ENCODE measurements around the gene PPP4R1.

PPP4R1 gene

DNA sequence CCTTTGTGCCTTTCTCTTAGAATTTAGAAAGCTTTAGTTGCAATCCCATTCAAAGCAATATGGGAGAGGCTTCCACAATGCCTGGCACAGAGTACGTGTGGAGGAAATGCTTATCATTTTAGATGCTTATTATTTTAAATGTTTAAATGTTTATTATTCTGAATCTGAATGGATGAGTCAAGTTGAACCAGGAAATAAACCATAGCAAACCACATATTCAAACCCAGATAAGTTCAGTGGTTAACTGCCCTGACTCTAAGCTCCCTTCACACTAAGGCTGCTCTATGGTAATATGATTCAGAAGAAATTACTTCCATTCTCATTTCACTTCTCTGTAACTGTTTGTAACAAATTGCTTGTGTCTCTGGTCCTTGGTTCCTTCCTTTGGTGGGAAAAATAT lies 5.2 kb upstream of the PPP4R1 start:
- Histone ChIP-seq H3K4me2 (ENCODE audit: low read length) (no peak overlapping the region), H3K27ac (no peak overlapping the region), H3K9ac (no peak overlapping the region)

GRCh38 chr18:9619056-9619455 lies 4.7 kb upstream of the PPP4R1 start:
- no peak overlapping the region for H3K27ac ChIP-seq
- no peaks in the 10 kb centered on the region for H3K9me3 ChIP-seq (ENCODE audit: control insufficient read depth, low read length)
- no peaks in the 10 kb centered on the region for H3K79me2 ChIP-seq
- no peak overlapping the region for H3K4me3 ChIP-seq (ENCODE audit: low read depth, low read length)
- H3K36me3 ChIP-seq (ENCODE audit: control insufficient read depth, insufficient read depth, low read length), result no peaks in the 10 kb centered on the region
- TF ChIP-seq, protein P1, sequence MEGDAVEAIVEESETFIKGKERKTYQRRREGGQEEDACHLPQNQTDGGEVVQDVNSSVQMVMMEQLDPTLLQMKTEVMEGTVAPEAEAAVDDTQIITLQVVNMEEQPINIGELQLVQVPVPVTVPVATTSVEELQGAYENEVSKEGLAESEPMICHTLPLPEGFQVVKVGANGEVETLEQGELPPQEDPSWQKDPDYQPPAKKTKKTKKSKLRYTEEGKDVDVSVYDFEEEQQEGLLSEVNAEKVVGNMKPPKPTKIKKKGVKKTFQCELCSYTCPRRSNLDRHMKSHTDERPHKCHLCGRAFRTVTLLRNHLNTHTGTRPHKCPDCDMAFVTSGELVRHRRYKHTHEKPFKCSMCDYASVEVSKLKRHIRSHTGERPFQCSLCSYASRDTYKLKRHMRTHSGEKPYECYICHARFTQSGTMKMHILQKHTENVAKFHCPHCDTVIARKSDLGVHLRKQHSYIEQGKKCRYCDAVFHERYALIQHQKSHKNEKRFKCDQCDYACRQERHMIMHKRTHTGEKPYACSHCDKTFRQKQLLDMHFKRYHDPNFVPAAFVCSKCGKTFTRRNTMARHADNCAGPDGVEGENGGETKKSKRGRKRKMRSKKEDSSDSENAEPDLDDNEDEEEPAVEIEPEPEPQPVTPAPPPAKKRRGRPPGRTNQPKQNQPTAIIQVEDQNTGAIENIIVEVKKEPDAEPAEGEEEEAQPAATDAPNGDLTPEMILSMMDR (IDR thresholded peaks at IDR 0.05), result no peak
- peaks cover 7% of the 10 kb centered on the region for H3K4me1 ChIP-seq
- no peak overlapping the region for H3K9ac ChIP-seq
- H3K27me3 ChIP-seq (ENCODE audit: control insufficient read depth, insufficient read depth, low read length), result no peaks in the 10 kb centered on the region
- H3K4me2 ChIP-seq (ENCODE audit: low read length), result no peak overlapping the region
- H2AFZ ChIP-seq, result peak overlapping the region; percentile 10

More for the DNA sequence above, 5.2 kb upstream of the PPP4R1 start:
- peaks cover 7% of the 10 kb centered on the region for H3K4me1 ChIP-seq
- no peaks in the 10 kb centered on the region for H3K36me3 ChIP-seq (ENCODE audit: control insufficient read depth, insufficient read depth, low read length)
- H3K79me2 ChIP-seq, result no peaks in the 10 kb centered on the region
- TF ChIP-seq, protein P1 (IDR thresholded peaks at IDR 0.05), result no peak
- H3K9me3 ChIP-seq (ENCODE audit: control insufficient read depth, low read length), result no peaks in the 10 kb centered on the region
- H3K27me3 ChIP-seq (ENCODE audit: control insufficient read depth, insufficient read depth, low read length), result no peaks in the 10 kb centered on the region
- H2AFZ ChIP-seq, result no peak overlapping the region
- no peak overlapping the region for H3K4me3 ChIP-seq (ENCODE audit: low read depth, low read length)

DNA sequence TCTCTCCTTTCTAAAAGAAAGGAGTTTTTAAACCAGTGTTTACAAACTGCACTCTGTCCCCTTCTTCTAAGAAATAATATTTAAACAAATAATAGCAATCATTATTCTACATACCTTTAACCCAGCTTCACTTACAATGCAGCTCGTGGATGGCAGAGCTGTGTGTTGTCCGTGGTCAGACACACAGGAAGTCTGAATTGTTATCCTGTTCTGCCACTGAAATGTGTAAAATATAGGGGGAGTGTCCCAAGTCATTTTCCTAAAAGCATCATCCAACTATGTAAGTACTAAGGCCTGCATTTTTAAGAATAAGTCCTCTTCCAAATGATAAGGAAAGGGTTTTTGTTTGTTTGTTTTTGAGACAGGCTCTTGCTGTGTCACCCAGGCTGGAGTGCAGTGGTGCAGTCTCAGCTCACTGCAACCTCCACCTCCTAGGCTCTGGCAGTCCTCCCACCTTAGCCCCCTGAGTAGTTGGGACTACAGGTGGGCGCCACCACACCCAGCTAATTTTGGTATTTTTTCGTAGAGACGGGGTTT lies 2.7 kb upstream of the PPP4R1 start:
- Histone ChIP-seq H3K4me1 (peaks cover 17% of the 10 kb centered on the region), H3K9ac (no peak overlapping the region), H2AFZ (no peak overlapping the region), H3K27ac (no peak overlapping the region), H3K9me3 (ENCODE audit: control insufficient read depth, low read length) (no peaks in the 10 kb centered on the region), H3K4me2 (ENCODE audit: low read length) (no peak overlapping the region), H3K4me3 (ENCODE audit: low read depth, low read length) (no peak overlapping the region), H3K27me3 (ENCODE audit: control insufficient read depth, insufficient read depth, low read length) (no peaks in the 10 kb centered on the region), H3K79me2 (peaks cover 2% of the 10 kb centered on the region), H3K36me3 (ENCODE audit: control insufficient read depth, insufficient read depth, low read length) (no peaks in the 10 kb centered on the region)
- TF ChIP-seq, protein P1 (IDR thresholded peaks at IDR 0.05), result no peak

DNA sequence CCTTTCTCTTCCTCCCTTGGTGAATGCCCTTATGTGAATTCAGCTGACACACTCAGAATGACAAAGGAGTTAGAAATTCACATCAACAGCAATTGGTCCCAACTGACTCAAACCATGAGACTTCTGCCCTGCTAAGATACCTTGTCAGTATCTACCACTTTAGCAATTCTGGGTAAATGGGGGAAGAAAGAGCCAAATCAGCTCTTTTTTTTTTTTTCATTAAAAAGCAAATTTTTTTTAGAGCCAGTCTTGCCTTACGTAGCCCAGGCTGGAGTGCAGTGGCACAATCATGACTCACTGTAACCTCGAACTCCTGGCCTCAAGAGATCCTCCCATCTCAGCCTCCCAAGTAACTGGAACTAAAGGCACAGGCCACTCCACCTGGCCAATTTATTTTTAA lies 1.7 kb upstream of the PPP4R1 start:
- no peak overlapping the region for H3K27ac ChIP-seq
- H3K79me2 ChIP-seq, result peaks cover 12% of the 10 kb centered on the region
- no peaks in the 10 kb centered on the region for H3K36me3 ChIP-seq (ENCODE audit: control insufficient read depth, insufficient read depth, low read length)
- peaks cover 19% of the 10 kb centered on the region for H3K4me1 ChIP-seq
- no peak overlapping the region for H3K9ac ChIP-seq
- no peaks in the 10 kb centered on the region for H3K27me3 ChIP-seq (ENCODE audit: control insufficient read depth, insufficient read depth, low read length)
- no peak overlapping the region for H3K4me3 ChIP-seq (ENCODE audit: low read depth, low read length)
- H2AFZ ChIP-seq, result no peak overlapping the region
- no peak overlapping the region for H3K4me2 ChIP-seq (ENCODE audit: low read length)
- TF ChIP-seq, protein P1 (IDR thresholded peaks at IDR 0.05), result peak; percentile 7
- H3K9me3 ChIP-seq (ENCODE audit: control insufficient read depth, low read length), result no peaks in the 10 kb centered on the region

DNA sequence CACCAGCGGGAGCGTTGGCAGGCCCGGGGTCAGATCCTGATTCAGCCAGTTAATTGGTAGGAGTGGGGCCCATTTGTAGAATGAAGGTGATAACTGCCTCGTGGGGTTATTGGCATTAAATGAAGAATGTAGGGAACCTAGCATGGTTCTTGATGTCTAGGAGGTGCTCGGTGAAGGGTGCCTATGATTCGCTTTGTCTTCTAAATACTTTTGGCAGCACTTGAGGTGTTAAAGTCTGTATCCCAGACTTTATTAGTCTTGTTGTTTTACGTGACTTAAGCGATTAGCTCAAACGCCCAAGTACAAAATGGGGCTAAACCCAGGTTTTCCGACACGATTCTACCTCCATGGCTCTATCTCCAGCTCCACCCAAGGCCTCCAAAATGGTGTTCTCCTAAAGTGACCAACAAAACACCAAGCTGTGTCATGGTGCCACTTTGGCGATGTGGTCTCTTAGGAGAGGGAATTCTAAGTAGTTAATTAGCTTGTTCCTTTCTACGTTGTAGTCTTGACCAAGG lies 980 bp upstream of the PPP4R1 start:
- peak overlapping the region; percentile 44 for H3K9ac ChIP-seq
- peak overlapping the region; percentile 94 for H2AFZ ChIP-seq
- no peaks in the 10 kb centered on the region for H3K27me3 ChIP-seq (ENCODE audit: control insufficient read depth, insufficient read depth, low read length)
- TF ChIP-seq, protein P1 (IDR thresholded peaks at IDR 0.05), result no peak
- H3K79me2 ChIP-seq, result peaks cover 19% of the 10 kb centered on the region
- H3K4me1 ChIP-seq, result peaks cover 19% of the 10 kb centered on the region
- H3K27ac ChIP-seq, result peak overlapping the region; percentile 65
- H3K4me3 ChIP-seq (ENCODE audit: low read depth, low read length), result peak overlapping the region; percentile 57
- H3K4me2 ChIP-seq (ENCODE audit: low read length), result peak overlapping the region; percentile 86
- H3K9me3 ChIP-seq (ENCODE audit: control insufficient read depth, low read length), result no peaks in the 10 kb centered on the region
- H3K36me3 ChIP-seq (ENCODE audit: control insufficient read depth, insufficient read depth, low read length), result no peaks in the 10 kb centered on the region
